Activated CD8-positive, alpha-beta memory T cell treated with anti-CD3 and anti-CD28 coated beads for 48 hours (primary cell): Measurements from ENCODE around the gene MSN.

ENCODE experiments used
- DNase-seq, 3 experiments: peaks; one replicate each; pipeline ENCODE4 v3.0.0-alpha.2; 2020; ENCODE audit warnings: low read depth in 2 of 3, low spot score in 2 of 3

Gene MSN

GRCh38 chrX:65783746-65784145 is 116.3 kb downstream of the MSN start:
- no peak for DNase-seq
